A549 treated with CORT108297 at 1 μM for 4 hours (cell line): ENCODE results near the gene GRPR. TPM values are rescaled to one million over a fixed set of nuclear protein-coding genes. Genes with fewer than 3 reads are reported as not detected.

Source experiments
- total RNA-seq: library from RNA; stranded (reverse); fragments of 200-300 nt; extraction: Qiagen RNA extraction; gene quantifications from 5 replicates; pipeline ENCODE4 v1.2.3, GENCODE V29; 2022

GRPR gene
- total RNA-seq: 0.03 to 0.13 TPM (median 0.06 TPM) in 5 replicates

GRCh38 chrX:16123222-16123786 lies at the start of gene GRPR:
Gene GRPR, plus strand, starts transcription at chrX:16123565. Its CDS starts 389 bp downstream, at chrX:16123954.

GRCh38 chrX:16167181-16167580 lies 43.8 kb downstream of the GRPR start, which contains the start of gene MAGEB17:
Gene MAGEB17, plus strand, starts transcription at chrX:16167481. Its CDS starts 2,902 bp downstream, at chrX:16170383.

Other genes with a start within 250 kb of the GRPR start
- not detected in 5 replicates for gene MAGEB17, start 43.9 kb downstream of the GRPR start, total RNA-seq